DND-41 (cell line): ENCODE data around the gene CATSPER4.

Source experiments
- CTCF ChIP-seq: IDR thresholded peaks from 2 replicates; pipeline ENCODE4 v1.5.1; 2012; ENCODE audit warnings: borderline replicate concordance, low read length, moderate library complexity, mild to moderate bottlenecking; ENCODE audit not compliant: poor library complexity, severe bottlenecking; ENCODE audit errors: extremely low read depth
- EZH2 ChIP-seq: IDR thresholded peaks from 3 replicates; pipeline ENCODE4 v1.6.1; 2012; ENCODE audit warnings: borderline replicate concordance, low read depth, mild to moderate bottlenecking, moderate library complexity, low read length, inconsistent platforms; ENCODE audit not compliant: severe bottlenecking

GRCh38 chr1:26170472-26170821 is 20.0 kb upstream of the CATSPER4 start:
- TF ChIP-seq CTCF: no peak
- no peak for TF ChIP-seq EZH2
